Non-pigmented ciliary epithelial cell (primary cell): ENCODE results near the gene AHRR.

Experiments used
- DNase-seq: peaks from one replicate; pipeline ENCODE4 v3.0.0-alpha.2; 2010; ENCODE audit warnings: low read depth

Gene AHRR

GRCh38 chr5:347712-348284 is 26.3 kb downstream of the AHRR start:
- DNase-seq = no peak

- DNase-seq = no peak
These were observed 27.2 kb downstream of the AHRR start for GRCh38 chr5:348726-349125.

GRCh38 chr5:350355-350754 is 28.8 kb downstream of the AHRR start:
- DNase-seq = no peak

GRCh38 chr5:351084-351920 is 29.8 kb downstream of the AHRR start:
- no peak for DNase-seq

GRCh38 chr5:351921-352245 is 30.4 kb downstream of the AHRR start:
- no peak for DNase-seq

DNA sequence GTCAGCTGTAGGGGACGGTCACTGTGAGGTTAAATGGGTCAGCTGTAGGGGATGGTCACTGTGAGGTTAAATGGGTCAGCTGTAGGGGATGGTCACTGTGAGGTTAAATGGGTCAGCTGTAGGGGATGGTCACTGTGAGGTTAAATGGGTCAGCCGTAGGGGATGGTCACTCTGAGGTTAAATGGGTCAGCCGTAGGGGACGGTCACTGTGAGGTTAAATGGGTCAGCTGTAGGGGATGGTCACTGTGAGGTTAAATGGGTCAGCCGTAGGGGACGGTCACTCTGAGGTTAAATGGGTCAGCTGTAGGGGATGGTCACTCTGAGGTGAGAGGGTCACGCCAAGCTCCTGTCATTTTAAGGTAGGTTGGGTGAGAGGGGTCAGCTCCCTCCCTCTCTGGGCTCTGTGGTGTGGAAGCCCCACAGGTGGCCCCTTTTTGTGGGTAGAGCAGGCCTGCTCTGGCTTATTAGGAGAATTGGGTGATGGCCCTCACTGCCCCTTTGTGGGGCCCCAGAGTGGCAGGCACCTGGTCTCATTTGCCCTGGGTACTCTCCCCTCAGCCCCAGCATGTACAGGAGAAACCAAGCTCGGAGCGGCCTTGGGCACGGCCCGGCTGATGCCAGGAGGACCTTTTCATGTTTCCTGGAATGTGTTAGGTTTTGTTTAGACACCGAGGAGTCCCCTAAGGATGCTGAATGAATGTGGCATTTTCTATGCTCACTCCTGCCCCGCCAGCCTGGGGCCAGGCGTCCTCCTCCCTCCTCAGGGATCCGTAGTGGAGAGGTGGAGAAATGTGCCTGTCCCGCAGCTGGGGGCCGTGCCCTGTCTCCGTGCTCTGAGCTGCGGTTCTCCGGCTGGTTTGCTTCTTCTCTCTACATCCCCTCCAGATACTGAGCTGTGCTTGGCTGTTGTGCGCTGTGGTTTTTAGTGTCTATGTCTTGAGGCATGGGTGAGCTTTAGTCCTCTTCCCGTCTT is 31.4 kb downstream of the AHRR start:
- no peak for DNase-seq

DNA sequence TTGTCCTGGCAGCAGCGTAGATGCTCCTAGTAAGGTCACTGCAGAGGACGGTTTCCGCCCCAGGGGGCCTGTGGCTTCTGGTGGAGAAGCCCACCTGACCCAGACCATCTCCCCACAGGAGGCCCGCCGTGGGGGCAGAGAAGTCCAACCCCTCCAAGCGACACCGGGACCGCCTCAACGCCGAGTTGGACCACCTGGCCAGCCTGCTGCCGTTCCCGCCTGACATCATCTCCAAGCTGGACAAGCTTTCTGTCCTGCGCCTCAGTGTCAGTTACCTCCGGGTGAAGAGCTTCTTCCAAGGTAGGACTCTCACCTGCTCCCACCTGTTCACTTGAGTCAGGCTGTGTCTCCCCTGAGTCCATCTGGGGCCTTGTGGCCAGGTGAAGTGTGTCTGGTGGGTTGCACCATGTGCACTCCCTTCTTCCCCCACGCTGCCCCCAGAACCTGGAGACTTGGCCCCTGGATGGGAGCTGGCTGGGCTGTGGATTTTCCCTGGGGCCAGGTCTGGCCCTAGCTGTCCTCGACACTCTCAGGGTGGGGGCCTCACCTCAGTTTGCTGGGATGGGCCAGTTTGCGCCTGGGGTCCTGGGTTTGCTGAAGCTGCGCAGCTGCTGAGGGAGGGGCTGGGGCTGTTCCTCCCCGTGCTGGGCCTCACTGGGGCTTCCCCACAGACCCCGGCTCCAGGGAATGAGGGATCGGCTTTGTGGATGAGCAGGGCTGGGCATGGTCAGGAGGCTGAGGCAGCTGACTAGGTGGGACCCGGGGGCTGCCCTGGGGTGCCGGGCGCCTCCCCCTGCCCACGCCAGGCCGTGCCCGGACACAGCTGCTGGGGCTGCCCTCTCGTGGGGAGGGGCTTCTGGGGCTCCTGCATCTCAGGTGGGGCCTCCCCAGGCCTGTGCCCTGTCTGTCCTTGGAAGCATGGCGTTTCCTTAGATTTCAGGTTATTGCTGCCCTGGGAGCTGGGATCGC is 32.4 kb downstream of the AHRR start:
- no peak for DNase-seq

DNA sequence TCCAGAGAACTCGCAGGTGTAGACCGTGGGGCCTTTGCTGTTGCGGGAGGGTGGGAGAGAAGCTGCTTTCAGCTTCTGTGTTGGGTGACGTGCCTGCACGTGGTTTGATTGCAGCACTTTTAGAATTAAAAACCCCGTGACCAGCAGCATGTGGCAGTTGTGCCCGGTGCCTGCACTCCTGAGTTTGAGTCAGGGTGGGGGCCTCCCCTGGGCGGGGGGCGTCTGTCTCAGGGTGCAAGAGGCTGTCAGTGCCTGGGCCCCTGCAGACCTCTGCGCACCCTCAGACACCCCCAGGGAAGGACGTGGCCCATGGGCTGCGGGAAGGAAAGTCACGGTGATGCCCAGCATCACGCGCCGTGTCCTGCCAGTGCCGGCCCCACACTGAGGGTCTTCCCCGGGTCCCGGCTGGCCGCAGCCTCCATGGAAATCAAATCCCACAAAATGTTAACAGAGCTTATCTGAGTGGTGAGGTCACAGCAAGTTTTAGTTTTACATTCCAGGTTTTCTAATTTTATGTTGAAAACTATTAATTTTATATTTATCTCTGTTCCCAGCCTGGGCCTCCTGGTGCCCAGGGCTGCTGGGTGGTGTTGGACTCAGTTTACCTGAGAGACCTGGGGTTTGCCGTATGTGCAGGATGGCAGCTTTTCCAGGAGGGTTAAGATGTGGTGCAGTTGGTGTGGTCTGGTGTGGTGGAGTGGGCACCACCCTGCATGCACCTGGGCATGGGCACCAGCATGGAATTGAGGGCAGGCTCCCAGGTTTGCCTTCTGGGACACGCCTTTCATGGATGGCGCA is 33.3 kb downstream of the AHRR start:
- no peak for DNase-seq

- no peak for DNase-seq
These were observed 33.9 kb downstream of the AHRR start for GRCh38 chr5:355379-355935.

DNA sequence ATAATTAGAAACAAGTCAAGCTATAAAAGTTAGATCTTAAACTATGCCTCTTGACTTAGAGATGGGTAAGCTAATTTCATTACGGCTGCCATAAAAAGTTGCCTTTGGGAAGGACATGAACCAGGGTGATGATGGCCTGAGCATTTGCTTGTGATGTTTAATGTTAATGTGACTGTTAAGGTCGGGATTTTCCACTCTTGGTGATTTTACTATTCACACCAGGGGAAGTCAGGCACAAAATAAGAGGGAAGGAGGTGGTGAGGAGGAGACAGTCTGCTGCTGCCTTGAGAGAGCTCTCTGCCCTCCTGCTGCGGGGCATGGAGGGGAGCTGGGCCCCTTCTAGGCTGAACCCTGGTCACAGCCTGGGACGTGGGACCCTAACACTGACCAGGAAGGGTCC is 34.4 kb downstream of the AHRR start:
- DNase-seq = no peak

GRCh38 chr5:359301-359897 is 37.9 kb downstream of the AHRR start:
- DNase-seq = no peak

DNA sequence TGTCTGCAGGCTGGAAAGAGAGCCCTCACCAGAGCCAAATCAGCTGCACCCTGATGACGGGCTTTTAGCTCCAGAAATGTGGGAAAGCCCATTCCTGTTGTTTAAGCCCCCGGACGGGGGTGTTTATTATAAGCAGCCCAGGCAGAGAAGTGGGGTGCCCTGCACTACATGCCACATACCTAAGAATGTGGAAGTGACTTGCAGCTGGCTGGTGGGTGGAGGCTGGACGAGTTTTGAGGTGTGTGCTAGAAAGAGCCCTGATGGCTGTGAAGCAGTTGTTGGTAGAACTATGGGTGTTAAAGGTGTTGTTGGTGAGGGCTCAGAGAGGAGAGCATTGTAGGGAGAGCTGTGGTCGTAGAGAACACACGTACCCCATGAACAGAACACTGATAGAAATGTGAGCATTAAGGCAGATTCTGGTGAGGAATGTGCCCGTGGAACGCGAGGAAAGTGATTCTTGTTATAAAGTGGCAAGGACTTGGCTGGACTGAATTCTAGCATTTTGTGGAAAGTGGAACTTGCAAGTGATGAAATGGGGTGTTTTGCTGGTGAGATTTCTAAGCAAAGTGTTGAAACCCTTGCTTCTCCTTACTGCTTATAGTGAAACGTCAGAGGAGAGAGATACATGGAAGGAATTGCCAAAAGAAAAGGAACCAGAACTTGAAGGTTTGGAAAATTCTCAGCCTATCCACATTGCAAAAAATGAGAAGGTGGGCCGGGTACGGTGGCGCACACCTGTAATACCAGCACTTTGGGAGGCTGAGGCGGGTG is 38.9 kb downstream of the AHRR start:
- DNase-seq = no peak

- no peak for DNase-seq
These were observed 40.7 kb downstream of the AHRR start for GRCh38 chr5:362189-362588.

DNA sequence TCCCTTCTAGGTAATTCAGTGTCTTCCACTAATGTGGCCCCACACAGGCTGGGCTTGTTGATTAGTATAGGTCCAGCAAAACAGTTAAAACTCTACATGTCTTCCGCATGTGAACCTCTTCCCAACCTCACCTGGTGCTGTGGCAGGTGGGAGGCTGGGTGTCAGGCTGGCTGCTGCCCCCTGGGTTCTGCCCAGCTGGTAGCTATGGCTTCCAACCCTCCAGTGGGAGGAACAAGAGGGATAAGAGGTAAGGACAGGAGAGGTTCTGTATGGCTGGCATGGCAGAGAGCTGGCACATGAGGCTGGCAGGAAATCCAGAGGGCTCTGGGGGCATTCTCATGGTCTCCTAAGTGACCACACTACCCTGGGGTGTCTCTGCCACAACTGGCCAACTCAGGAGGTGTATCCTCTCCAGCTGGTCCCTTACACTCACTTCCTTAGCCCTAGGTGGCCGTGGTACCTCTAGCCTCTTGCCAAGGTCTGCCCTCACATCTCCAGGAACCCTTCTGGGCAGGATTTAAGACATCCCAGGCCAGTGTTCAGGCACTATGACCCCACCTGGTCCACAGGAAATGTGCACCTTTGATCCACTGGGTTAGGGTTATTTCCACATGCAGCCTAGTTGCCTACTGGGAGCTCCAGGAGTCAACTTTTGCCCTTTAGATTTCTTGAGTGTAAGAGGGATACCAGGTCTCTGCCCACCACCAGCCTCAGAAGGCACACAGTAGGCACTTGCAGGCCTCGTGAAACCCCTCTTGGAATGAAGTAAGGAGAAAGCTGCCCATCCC is 41.7 kb downstream of the AHRR start:
- DNase-seq = no peak

DNA sequence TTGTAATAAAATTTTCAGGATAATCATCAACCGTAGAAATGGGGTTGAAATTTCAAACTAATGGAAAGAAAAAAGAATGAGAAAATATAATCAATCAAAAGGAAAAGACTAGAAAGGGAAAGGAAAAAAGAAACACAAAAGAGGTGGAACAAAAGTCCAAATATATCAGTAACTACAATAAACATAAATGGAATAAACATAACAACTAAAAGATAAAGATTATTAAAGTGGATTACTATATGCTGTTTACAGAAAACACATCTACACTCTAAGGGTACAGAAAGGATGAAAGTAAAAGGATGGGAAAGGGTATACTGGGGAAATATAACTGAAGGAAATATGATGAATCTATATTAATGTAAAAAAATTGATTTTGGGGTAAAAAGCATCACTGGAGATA is 43.0 kb downstream of the AHRR start:
- DNase-seq = no peak

DNA sequence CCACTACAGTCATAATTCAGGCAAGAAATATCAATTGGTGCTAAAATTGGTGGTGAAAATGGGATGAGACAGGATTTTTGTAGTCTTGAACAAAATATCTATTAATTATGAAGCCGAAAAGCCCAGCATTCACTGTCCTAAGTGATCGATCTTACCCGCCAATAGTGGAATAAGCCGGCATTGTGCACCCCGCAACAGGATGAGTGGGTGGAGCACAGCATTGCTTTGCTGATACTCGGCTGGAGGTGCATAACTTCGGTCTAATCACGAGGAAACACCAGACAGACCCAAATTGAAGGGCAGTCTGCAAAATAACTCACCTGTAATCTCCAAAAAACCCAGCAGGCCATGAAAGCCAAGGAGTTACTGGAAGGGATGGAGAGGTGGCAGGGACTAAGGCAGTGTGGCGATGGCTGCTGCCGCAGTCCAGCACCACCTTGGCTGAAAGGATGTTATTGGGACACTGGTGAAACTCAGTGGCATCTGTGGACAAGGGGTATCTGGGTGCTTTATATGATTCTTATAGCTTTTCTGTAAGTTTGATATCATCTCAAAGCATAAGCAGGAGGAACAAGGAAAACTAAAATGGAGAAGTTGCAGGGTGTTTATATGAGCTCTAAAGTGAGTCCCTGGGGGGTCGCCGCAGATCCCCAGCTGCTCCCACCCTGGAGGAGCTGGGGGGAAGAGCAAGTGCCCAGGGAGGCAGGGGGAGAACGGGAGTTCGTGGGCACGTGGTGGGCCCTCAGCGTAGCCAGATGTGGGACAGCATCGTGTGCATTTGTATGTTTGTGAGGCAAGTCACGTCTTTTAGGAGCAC is 45.2 kb downstream of the AHRR start:
- no peak for DNase-seq

DNA sequence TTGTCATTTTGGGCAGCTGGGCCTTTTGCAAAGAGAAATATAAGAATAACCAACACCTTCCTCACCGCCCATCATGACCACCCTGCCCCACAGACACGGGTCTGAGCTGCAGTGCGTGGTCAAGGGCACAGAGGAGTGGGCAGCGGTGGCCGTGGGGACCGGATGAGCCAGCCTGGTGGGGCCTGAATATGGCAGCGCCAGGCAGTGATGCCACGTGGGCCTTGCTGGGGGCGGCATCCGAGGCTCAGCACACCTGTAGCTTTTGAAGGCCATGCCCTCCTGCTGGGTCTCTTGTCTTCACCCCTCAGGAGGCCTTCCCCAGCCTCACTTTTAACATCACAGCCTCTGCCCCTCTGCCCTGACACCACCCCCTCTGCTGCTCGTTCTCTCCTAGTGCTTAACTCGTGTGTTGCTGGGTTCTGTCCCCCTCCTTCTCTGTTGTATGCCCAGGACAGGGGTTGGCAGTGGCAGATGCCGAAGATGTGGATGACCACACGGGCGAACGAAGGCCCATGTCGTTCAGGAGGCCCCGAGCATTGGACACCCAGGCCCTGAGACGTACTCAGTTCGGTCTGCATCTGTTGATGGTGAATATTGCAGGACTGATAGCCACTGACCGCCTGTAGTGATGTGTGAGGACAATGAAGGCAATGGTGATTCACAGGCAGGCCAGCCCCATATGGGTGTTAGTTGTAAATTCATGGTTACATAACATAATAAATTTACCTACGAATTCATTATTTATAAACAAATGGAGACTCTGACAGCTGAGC is 46.0 kb downstream of the AHRR start:
- no peak for DNase-seq
